Colonic mucosa (tissue), 4 donors: Measurements from ENCODE around the gene NRP2. TPM values are rescaled to one million over a fixed set of nuclear protein-coding genes. Genes with fewer than 3 reads are reported as not detected.

ENCODE experiments used
- DNase-seq: peaks from one replicate; pipeline ENCODE4 v3.0.0-alpha.2; 2020
- H3K27ac ChIP-seq: fragments of 200-600 bp; one replicate; pipeline ENCODE4 v1.8.0; 2021
- H3K27me3 ChIP-seq: fragments of 200-600 bp; one replicate; pipeline ENCODE4 v1.8.0; 2021
- H3K36me3 ChIP-seq: fragments of 200-600 bp; one replicate; pipeline ENCODE4 v1.8.0; 2021
- H3K4me1 ChIP-seq: fragments of 200-600 bp; one replicate; pipeline ENCODE4 v1.8.0; 2021; ENCODE audit warnings: mild to moderate bottlenecking
- H3K4me3 ChIP-seq: fragments of 200-600 bp; one replicate; pipeline ENCODE4 v1.8.0; 2021
- H3K9ac ChIP-seq, 2 donors: one replicate each; pipeline ENCODE4 v1.7.0; 2013; ENCODE audit warnings: control low read depth in 2 of 2, low read depth in 2 of 2, low read length in 2 of 2
- H3K9me3 ChIP-seq: fragments of 200-600 bp; one replicate; pipeline ENCODE4 v1.8.0; 2021
- CTCF ChIP-seq: fragments of 200-600 bp; IDR thresholded peaks from one replicate; pipeline ENCODE4 v1.8.0; 2022; ENCODE audit warnings: antibody characterized with exemption, mild to moderate bottlenecking
- intact Hi-C: fragments of 100-400 bp; cut with DNase I; formaldehyde crosslinking; loops from one replicate; pipeline ENCODE4 v1.14.1; 2022
- total RNA-seq, 2 donors: library from RNA; stranded (reverse); fragmentation: NEBNext Ultra II Directional in 1 of 2; extraction: Animal tissue kit (Norgen Biotek cat#: 25700) in 1 of 2; gene quantifications; one replicate each; pipeline ENCODE4 v1.2.1, GENCODE V29; 2021
- donor health status: healthy.
- donor health status: DM: no; HTN: no; CAD: no.
- donor health status: DM: no; HTN: no; CAD: no.

Gene NRP2
- total RNA-seq, 2 donors from 2014 or later = 5.4 to 25.2 TPM

- intact Hi-C loops = no loop called here
- H3K9me3 ChIP-seq = no peaks in the 10 kb centered on the region
- no peak overlapping the region for H3K4me3 ChIP-seq
- no peaks in the 10 kb centered on the region for H3K36me3 ChIP-seq
- no peak for DNase-seq
- no peaks in the 10 kb centered on the region for H3K4me1 ChIP-seq
- H3K9ac ChIP-seq = no peak overlapping the region
- H3K27ac ChIP-seq = no peak overlapping the region
- TF ChIP-seq CTCF = no peak
- H3K27me3 ChIP-seq = no peaks in the 10 kb centered on the region
These were observed 31.9 kb upstream of the NRP2 start for GRCh38 chr2:205650450-205650849.

GRCh38 chr2:205650931-205651330 lies 31.4 kb upstream of the NRP2 start:
- intact Hi-C loops = no loop called here
- no peak for TF ChIP-seq CTCF

GRCh38 chr2:205651719-205652118 lies 30.6 kb upstream of the NRP2 start:
- no peak overlapping the region for H3K9ac ChIP-seq
- no peak overlapping the region for H3K4me3 ChIP-seq
- no peaks in the 10 kb centered on the region for H3K9me3 ChIP-seq
- DNase-seq = no peak
- no peak overlapping the region for H3K27ac ChIP-seq
- TF ChIP-seq CTCF = no peak
- H3K36me3 ChIP-seq = no peaks in the 10 kb centered on the region
- H3K27me3 ChIP-seq = no peaks in the 10 kb centered on the region
- H3K4me1 ChIP-seq = no peaks in the 10 kb centered on the region
- intact Hi-C loops = no loop called here

More at GRCh38 chr2:205650931-205651330, 31.4 kb upstream of the NRP2 start:
- Histone ChIP-seq H3K36me3 (no peaks in the 10 kb centered on the region), H3K4me1 (no peaks in the 10 kb centered on the region), H3K27me3 (no peaks in the 10 kb centered on the region), H3K27ac (no peak overlapping the region), H3K9ac (no peak overlapping the region), H3K9me3 (no peaks in the 10 kb centered on the region), H3K4me3 (no peak overlapping the region)
- DNase-seq = no peak

GRCh38 chr2:205654878-205655605 lies 27.3 kb upstream of the NRP2 start:
- intact Hi-C loops = no loop called here
- Histone ChIP-seq H3K27ac (no peak overlapping the region), H3K4me1 (no peaks in the 10 kb centered on the region), H3K27me3 (no peaks in the 10 kb centered on the region), H3K4me3 (no peak overlapping the region), H3K9ac (no peak overlapping the region), H3K9me3 (no peaks in the 10 kb centered on the region), H3K36me3 (no peaks in the 10 kb centered on the region)
- no peak for DNase-seq
- no peak for TF ChIP-seq CTCF

GRCh38 chr2:205655779-205656456 lies 26.4 kb upstream of the NRP2 start:
- Histone ChIP-seq H3K9ac (no peak overlapping the region), H3K36me3 (no peaks in the 10 kb centered on the region), H3K4me1 (no peaks in the 10 kb centered on the region), H3K27ac (no peak overlapping the region), H3K9me3 (no peaks in the 10 kb centered on the region), H3K4me3 (no peak overlapping the region), H3K27me3 (no peaks in the 10 kb centered on the region)
- intact Hi-C loops = no loop called here
- no peak for TF ChIP-seq CTCF
- no peak for DNase-seq
